Adipocyte (in vitro differentiated cells): ENCODE measurements around the gene RERE.
A peak's percentile ranks its signal among the peaks of the same experiment; 100 is the strongest.
"Not testable (repeated sequence)": the region's sequence is repeated elsewhere in the genome, so short reads cannot be mapped to it uniquely, and the experiment has no call there.

Source experiments
- DNase-seq: peaks from one replicate; pipeline ENCODE4 v3.0.0-alpha.2; 2015; ENCODE audit warnings: low read depth
- H3K27me3 ChIP-seq: replicated peaks from 2 replicates; pipeline ENCODE4 v1.7.0; 2013; ENCODE audit warnings: mild to moderate bottlenecking, low read length, moderate library complexity; ENCODE audit not compliant: control insufficient read depth, insufficient read depth
- H3K36me3 ChIP-seq: 2 replicates; pipeline ENCODE4 v1.7.0; 2013; ENCODE audit warnings: low read length, mild to moderate bottlenecking, moderate library complexity; ENCODE audit not compliant: control insufficient read depth, insufficient read depth, severe bottlenecking
- H3K4me1 ChIP-seq: 2 replicates; pipeline ENCODE4 v1.7.0; 2013; ENCODE audit warnings: mild to moderate bottlenecking, low read length, moderate library complexity; ENCODE audit not compliant: control insufficient read depth, insufficient read depth
- H3K4me3 ChIP-seq: 2 replicates; pipeline ENCODE4 v1.7.0; 2013; ENCODE audit warnings: mild to moderate bottlenecking, low read length, moderate library complexity
- H3K9ac ChIP-seq: 2 replicates; pipeline ENCODE4 v1.7.0; 2013; ENCODE audit warnings: mild to moderate bottlenecking, low read length, moderate library complexity
- H3K9me3 ChIP-seq: 2 replicates; pipeline ENCODE4 v1.7.0; 2013; ENCODE audit warnings: mild to moderate bottlenecking, low read length, moderate library complexity; ENCODE audit not compliant: control insufficient read depth

The RERE gene

DNA sequence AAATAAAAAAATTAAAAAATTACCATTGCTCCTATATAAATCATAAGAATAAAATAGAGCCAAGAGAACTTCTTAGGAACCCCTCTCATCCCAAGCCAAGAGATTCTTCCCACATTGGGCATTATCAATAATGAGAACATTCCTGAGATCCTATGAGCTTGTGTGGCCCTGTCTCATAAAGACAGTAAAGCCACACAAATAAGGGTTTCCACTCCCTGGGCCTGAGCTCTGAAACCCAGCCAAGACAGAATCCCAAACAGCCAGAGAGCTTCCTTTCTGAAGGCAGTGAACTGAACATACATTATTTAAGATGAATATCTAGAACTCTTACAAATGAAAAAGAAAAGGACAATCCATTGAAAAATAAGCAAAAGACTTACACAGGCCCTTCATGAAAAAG, 431.2 kb downstream of the RERE start:
- peaks cover 46% of the 10 kb centered on the region for H3K4me1 ChIP-seq
- no peaks in the 10 kb centered on the region for H3K27me3 ChIP-seq
- DNase-seq, result no peak
- peaks cover 66% of the 10 kb centered on the region for H3K36me3 ChIP-seq
- H3K9me3 ChIP-seq, result no peaks in the 10 kb centered on the region
- no peak overlapping the region for H3K4me3 ChIP-seq
- H3K9ac ChIP-seq, result peak overlapping the region; percentile 9

DNA sequence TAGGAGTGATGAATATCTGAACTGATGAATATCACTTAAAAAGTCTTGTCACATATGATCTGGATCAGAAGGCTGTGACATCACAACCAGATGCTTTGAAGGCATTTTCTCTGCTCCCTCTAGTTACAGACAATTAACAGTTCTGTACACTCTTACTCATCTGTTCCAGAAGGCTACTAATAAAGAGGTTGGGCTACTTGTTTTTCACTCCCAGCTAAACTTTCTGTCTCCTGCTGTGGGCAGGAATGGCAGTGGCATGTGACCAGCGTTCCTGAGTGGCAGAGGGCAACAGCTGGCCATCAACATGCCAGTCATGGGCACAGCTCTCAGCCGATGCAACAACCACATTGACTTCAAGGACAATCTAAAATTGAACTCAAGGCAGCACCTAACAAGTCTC, 432.9 kb downstream of the RERE start:
- Histone ChIP-seq H3K4me3 (no peak overlapping the region), H3K4me1 (peaks cover 57% of the 10 kb centered on the region), H3K9me3 (no peaks in the 10 kb centered on the region), H3K27me3 (no peaks in the 10 kb centered on the region), H3K36me3 (peaks cover 69% of the 10 kb centered on the region), H3K9ac (no peak overlapping the region)
- DNase-seq, result no peak

DNA sequence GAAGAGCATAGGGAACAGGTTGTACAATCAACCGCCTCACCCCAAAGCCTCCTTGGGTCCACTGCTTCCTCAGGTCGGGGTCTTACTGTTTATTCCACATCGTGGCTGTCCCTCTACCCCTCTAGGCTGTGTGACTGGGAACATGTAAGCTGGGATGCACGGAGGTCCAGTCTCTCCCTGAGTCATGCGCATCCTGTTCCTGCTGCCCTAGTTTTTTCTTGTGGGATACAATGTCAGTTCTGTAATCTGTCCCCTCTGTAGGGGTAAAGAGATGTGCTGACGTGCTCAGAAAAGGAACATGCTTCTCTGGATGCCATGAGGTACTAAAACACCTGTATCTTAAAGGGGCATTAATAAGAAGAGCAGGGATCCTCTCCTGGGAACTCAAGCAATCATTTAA, 433.4 kb downstream of the RERE start:
- Histone ChIP-seq H3K4me1 (peaks cover 62% of the 10 kb centered on the region), H3K9ac (no peak overlapping the region), H3K9me3 (no peaks in the 10 kb centered on the region), H3K36me3 (peaks cover 69% of the 10 kb centered on the region), H3K27me3 (no peaks in the 10 kb centered on the region), H3K4me3 (no peak overlapping the region)
- DNase-seq, result no peak

DNA sequence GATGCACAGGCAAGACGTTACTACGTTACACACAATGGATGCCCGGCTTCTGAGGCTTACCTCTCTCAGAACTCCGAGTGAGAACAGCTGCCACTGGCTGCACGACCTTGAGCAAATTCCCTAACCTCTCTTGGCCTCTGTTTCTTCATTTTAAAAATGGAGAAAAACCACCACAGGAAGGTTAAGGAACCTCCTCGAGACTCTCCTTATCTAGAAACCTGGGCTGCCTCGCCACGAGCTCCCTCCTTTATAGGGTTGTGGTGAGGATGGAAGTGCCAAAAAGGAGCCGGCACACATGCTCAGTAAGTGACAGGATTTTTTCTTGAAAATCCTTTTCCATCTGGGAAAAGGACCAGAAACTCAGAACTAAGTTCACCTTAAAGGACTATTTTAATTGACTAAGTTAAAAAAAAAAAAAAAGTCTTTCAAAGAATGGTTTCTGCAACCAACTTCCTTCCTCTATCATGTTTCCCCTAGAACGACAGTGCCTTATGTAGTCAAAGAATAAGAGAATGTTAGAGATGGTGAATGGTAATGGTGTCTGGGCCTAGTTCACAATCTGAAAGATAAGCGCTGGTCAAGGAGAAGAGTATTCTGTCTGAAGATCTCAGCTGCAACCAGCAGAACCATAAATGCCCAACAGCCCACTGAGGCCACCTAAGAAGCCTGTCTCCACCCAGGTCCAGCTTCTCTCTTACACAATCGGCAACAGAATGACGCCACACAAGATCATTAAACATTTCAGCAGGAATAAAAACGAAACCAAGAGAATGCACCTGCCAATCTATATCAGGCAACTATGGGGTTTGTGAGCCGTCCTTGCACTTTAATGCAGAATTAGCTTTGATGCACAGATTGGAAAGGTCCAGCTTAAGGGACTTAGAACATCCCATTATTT, 434.6 kb downstream of the RERE start:
- H3K9me3 ChIP-seq, result no peaks in the 10 kb centered on the region
- no peaks in the 10 kb centered on the region for H3K27me3 ChIP-seq
- H3K36me3 ChIP-seq, result peaks cover 61% of the 10 kb centered on the region
- H3K4me3 ChIP-seq, result no peak overlapping the region
- peaks cover 75% of the 10 kb centered on the region for H3K4me1 ChIP-seq
- no peak overlapping the region for H3K9ac ChIP-seq
- DNase-seq, result no peak

DNA sequence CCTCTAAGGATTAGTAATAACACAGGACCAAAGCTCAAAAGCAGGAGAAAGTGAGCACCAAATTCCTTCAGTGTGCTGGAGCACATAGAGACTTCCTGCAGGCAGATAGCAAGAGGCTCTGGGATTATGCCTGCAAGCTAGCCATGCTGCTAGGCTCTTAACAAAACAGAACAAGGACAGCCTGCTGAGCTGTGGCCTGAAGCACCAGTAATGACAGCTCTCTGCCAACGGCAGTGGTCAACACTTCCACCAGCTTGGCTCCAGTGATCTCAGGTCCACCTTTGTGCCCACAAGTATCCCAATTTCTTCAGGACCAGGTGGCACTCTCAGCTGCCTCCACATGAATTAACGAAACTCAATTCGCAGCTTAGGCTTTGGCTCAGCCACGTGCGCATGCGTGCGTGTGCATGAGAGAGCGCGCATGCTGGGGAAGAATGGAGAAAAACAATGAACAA, 435.4 kb downstream of the RERE start:
- Histone ChIP-seq H3K9ac (peak overlapping the region; percentile 35), H3K4me3 (peak overlapping the region; percentile 25), H3K36me3 (peaks cover 60% of the 10 kb centered on the region), H3K27me3 (no peaks in the 10 kb centered on the region), H3K4me1 (peaks cover 75% of the 10 kb centered on the region), H3K9me3 (no peaks in the 10 kb centered on the region)
- no peak for DNase-seq

DNA sequence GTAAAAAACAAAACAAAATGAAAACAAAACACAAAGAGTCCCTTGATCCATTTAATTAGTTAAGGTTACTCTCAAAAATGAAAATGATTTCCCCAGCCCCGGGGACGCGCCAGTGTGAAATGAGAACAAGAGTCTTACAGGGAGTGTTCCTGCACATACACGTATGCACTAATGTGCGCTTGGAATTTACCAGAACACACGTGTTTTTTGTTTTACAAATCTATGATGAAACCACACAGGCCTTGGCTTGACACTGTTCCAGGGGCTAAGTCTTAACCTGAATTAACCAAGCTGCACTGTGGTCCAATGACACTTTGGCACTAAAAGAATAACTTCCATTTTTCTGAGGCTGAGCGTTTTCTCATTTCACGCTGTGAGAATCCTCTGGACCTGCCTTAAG, 435.8 kb downstream of the RERE start:
- Histone ChIP-seq H3K9ac (peak overlapping the region; percentile 35), H3K4me3 (peak overlapping the region; percentile 25), H3K27me3 (no peaks in the 10 kb centered on the region), H3K36me3 (peaks cover 60% of the 10 kb centered on the region), H3K9me3 (no peaks in the 10 kb centered on the region), H3K4me1 (peaks cover 74% of the 10 kb centered on the region)
- DNase-seq, result peak; percentile 68

DNA sequence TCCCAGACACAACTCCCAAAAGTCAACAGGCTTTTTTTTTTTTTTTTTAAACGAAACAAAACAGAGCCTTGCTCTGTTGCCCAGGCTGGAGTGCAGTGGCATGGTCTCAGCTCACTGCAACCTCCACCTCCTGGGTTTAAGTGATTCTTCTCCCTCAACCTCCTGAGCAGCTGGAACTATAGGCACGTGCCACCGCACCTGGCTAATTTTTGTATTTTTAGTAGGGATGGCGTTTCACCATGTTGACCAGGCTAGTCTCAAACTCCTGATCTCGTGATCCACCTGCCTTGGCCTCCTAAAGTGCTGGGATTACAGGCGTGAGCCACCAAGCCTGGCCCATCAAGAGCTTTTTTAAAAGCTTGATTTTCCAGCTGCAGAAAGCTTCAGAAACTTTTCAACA, 437.1 kb downstream of the RERE start:
- Histone ChIP-seq H3K36me3 (peaks cover 58% of the 10 kb centered on the region), H3K4me1 (peaks cover 73% of the 10 kb centered on the region)
- H3K4me3 ChIP-seq, H3K27me3 ChIP-seq, H3K9ac ChIP-seq, DNase-seq, H3K9me3 ChIP-seq: not testable (repeated sequence)

DNA sequence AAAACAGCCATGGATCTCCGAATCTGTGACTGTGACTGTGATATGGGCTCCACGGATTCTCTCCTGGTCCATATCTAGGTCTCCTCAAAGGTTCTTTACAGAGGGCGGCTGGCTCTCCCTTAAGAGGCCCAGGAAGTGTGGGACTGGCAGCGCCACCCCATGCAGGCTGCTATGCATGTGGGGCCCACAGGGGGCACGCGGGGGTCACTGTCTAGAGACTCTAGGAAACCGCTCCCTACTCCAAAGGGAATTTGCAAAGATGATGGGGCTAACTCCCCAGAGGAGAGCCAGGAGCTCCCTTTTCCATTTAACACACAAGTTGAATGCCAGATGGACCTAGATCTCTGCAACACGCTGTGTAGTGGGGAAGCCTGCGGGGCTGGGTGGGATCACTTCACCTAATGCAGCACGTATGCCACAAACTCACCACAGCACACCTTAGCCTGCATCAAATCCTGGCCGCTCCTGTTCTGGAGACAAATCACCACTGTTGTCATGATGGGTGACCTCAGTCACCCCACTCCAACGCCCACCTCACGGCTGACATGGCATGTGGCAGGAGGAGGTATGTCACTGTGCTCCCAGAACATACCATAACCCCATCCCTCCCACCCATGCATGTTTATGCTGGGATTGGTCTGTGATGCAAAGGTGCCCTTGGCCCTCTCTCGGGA, 437.8 kb downstream of the RERE start:
- H3K27me3 ChIP-seq, result no peaks in the 10 kb centered on the region
- H3K36me3 ChIP-seq, result peaks cover 53% of the 10 kb centered on the region
- H3K9me3 ChIP-seq, result no peaks in the 10 kb centered on the region
- no peak overlapping the region for H3K4me3 ChIP-seq
- peaks cover 74% of the 10 kb centered on the region for H3K4me1 ChIP-seq
- peak overlapping the region; percentile 60 for H3K9ac ChIP-seq
- no peak for DNase-seq

DNA sequence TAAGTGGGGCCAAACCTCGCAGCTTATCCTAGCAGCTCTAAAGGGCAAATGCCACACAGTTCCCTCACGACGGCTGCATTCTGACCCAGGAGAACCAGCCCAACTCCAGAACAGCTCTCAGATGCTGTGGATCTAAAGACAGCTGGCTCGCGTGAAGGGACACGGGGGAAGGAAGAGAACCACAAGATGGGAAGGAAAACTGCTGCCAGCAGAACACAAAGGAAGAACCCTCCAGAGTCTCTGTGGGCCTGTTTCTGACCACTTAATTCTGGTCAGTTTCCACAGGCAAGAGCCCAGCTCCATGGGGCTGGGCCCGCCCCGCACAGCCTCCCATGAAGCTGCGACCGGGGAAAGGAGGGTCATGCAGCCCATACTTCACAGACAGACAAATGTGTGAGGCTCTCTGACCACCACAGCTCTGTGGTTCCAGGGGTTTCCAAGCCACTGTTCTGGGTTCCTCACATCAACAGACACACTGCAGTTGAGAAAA, 438.4 kb downstream of the RERE start:
- Histone ChIP-seq H3K4me3 (peak overlapping the region; percentile 2), H3K36me3 (peaks cover 46% of the 10 kb centered on the region), H3K9me3 (no peaks in the 10 kb centered on the region), H3K9ac (peak overlapping the region; percentile 60), H3K4me1 (peaks cover 76% of the 10 kb centered on the region), H3K27me3 (no peaks in the 10 kb centered on the region)
- DNase-seq, result no peak

DNA sequence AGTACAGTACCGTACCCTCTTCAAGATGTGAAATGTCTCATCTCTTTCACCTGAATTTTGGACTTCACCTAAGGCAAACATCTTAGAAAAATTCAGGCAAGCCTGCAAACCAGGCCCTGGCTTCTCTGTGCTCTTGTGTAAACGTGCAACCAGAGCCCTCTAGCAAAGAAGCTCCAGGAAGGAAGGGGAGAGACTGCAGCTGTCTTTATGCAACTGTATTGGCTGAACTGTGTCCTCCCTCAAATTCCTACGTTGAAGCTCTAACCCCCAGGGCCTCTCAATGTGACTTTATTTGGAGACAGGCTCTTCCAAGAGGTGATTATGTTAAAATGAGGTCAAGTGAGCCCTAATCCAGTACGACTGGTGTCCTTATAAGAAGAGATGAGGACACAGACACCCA, 439.3 kb downstream of the RERE start:
- Histone ChIP-seq H3K36me3 (peaks cover 41% of the 10 kb centered on the region), H3K9ac (peak overlapping the region; percentile 60), H3K27me3 (no peaks in the 10 kb centered on the region), H3K4me3 (peak overlapping the region; percentile 2), H3K4me1 (peaks cover 81% of the 10 kb centered on the region), H3K9me3 (no peaks in the 10 kb centered on the region)
- DNase-seq, result peak; percentile 48

DNA sequence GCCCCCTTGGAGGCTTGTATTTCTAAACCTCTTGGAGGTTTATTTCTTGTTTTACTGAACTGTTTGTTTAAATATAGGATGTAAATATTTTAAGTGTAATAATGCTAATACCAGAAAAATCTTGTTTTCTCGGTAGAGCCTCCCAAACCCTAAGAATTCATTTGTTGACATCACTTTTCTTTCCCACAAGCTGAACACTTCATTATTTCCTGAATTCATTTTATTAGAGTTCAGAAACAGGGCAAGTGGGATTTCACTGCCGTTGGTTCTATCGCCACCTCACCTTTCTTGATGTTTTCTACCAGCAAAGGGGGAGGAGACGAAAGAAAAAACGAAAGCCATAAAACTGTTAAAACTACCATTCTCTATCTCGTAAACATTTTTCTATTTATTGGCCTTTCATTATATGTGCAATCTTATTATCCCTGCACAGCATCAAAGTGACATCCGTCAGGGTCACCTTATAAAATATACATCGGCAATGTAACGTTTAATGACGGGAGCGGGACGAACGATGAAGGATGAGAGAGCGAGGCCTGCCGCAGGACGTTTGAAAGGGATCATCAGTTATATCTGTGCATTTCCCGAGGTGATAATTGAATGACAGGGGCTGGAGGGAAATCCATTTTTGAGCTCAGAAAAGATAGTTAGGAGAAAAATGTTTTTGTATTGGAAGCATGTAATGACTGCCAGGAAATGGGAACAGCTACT, 440.0 kb downstream of the RERE start:
- Histone ChIP-seq H3K4me1 (peaks cover 81% of the 10 kb centered on the region), H3K27me3 (no peaks in the 10 kb centered on the region), H3K9me3 (no peaks in the 10 kb centered on the region), H3K4me3 (no peak overlapping the region), H3K9ac (peak overlapping the region; percentile 50), H3K36me3 (peaks cover 38% of the 10 kb centered on the region)
- DNase-seq, result no peak
